SU-DHL-6 (cell line): ENCODE measurements around the gene LHB.

Source experiments
- H2AFZ ChIP-seq: fragments of 200-600 bp; sonication (generic); 2 replicates; pipeline ENCODE4 v1.6.1; 2014; ENCODE audit warnings: low read depth, mild to moderate bottlenecking, moderate library complexity, mixed read lengths, antibody characterized with exemption, low read length; ENCODE audit not compliant: severe bottlenecking
- H3F3A ChIP-seq: fragments of 200-600 bp; shearing (Covaris generic); 2 replicates; pipeline ENCODE4 v1.6.0; 2016; ENCODE audit warnings: antibody characterized with exemption, mild to moderate bottlenecking; ENCODE audit not compliant: insufficient read depth
- H3K27ac ChIP-seq: fragments of 200-600 bp; sonication (generic); 2 replicates; pipeline ENCODE4 v1.5.1; 2016; ENCODE audit warnings: low read depth, mild to moderate bottlenecking, low read length, moderate library complexity, mixed read lengths
- H3K27me3 ChIP-seq: fragments of 200-600 bp; sonication (generic), shearing (Covaris generic); 2 replicates; pipeline ENCODE4 v1.6.0; 2014; ENCODE audit warnings: mild to moderate bottlenecking, low read length
- H3K36me3 ChIP-seq: fragments of 200-600 bp; sonication (generic); 2 replicates; pipeline ENCODE4 v1.6.1; 2014; ENCODE audit warnings: mild to moderate bottlenecking, low read length, mixed read lengths
- H3K4me2 ChIP-seq: fragments of 300-600, 200-600 bp; shearing (Covaris generic), sonication (generic); 2 replicates; pipeline ENCODE4 v1.6.0; 2014; ENCODE audit warnings: low read length, low read depth, mild to moderate bottlenecking; ENCODE audit not compliant: poor library complexity, severe bottlenecking
- H3K4me3 ChIP-seq: fragments of 200-600 bp; sonication (generic); 2 replicates; pipeline ENCODE4 v1.5.1; 2014; ENCODE audit warnings: antibody characterized with exemption, low read length, mild to moderate bottlenecking, mixed read lengths; ENCODE audit not compliant: insufficient read depth, poor library complexity, severe bottlenecking
- H3K79me2 ChIP-seq: fragments of 200-600 bp; sonication (generic); 2 replicates; pipeline ENCODE4 v1.6.1; 2014; ENCODE audit warnings: mild to moderate bottlenecking, low read length, moderate library complexity; ENCODE audit not compliant: insufficient read depth
- H3K9ac ChIP-seq: fragments of 200-600 bp; sonication (generic); 2 replicates; pipeline ENCODE4 v1.7.0; 2014; ENCODE audit warnings: mild to moderate bottlenecking, low read length
- H3K9me2 ChIP-seq: fragments of 200-600 bp; sonication (generic); replicated peaks from 2 replicates; pipeline ENCODE4 v1.6.1; 2014; ENCODE audit warnings: low read length; ENCODE audit not compliant: insufficient read depth
- H3K9me3 ChIP-seq: fragments of 200-600 bp; sonication (generic); 2 replicates; pipeline ENCODE4 v1.6.1; 2014; ENCODE audit warnings: low read length, mixed read lengths; ENCODE audit not compliant: insufficient read depth
- H4K20me1 ChIP-seq: fragments of 200-600 bp; sonication (generic); 2 replicates; pipeline ENCODE4 v1.6.1; 2014; ENCODE audit warnings: low read depth, mild to moderate bottlenecking, antibody characterized with exemption, low read length, moderate library complexity, mixed read lengths
- EZH2phosphoT487 ChIP-seq: fragments of 200-600 bp; sonication (generic), shearing (Covaris generic); conservative IDR thresholded peaks from 2 replicates; pipeline ENCODE4 v1.6.1; 2018; ENCODE audit warnings: mild to moderate bottlenecking, antibody characterized with exemption, low read length, moderate library complexity, mixed read lengths
- TF ChIP-seq, protein P1 (sequence below): fragments of 200-600 bp; sonication (generic); IDR thresholded peaks from one replicate; pipeline ENCODE4 v1.5.1; 2017; ENCODE audit warnings: antibody characterized with exemption, mild to moderate bottlenecking, low read length, moderate library complexity; ENCODE audit not compliant: insufficient read depth, poor library complexity, severe bottlenecking

LHB gene

GRCh38 chr19:48967346-48968178 is 49.3 kb downstream of the LHB start:
- no peaks in the 10 kb centered on the region for H3K9me3 ChIP-seq
- no peaks in the 10 kb centered on the region for H3K9me2 ChIP-seq
- peaks cover 14% of the 10 kb centered on the region for H3K79me2 ChIP-seq
- no peak overlapping the region for H3K9ac ChIP-seq
- no peak overlapping the region for H2AFZ ChIP-seq
- no peak overlapping the region for H3K4me3 ChIP-seq
- peaks cover 40% of the 10 kb centered on the region for H3F3A ChIP-seq
- H3K4me2 ChIP-seq, result no peak overlapping the region
- TF ChIP-seq, protein P1, sequence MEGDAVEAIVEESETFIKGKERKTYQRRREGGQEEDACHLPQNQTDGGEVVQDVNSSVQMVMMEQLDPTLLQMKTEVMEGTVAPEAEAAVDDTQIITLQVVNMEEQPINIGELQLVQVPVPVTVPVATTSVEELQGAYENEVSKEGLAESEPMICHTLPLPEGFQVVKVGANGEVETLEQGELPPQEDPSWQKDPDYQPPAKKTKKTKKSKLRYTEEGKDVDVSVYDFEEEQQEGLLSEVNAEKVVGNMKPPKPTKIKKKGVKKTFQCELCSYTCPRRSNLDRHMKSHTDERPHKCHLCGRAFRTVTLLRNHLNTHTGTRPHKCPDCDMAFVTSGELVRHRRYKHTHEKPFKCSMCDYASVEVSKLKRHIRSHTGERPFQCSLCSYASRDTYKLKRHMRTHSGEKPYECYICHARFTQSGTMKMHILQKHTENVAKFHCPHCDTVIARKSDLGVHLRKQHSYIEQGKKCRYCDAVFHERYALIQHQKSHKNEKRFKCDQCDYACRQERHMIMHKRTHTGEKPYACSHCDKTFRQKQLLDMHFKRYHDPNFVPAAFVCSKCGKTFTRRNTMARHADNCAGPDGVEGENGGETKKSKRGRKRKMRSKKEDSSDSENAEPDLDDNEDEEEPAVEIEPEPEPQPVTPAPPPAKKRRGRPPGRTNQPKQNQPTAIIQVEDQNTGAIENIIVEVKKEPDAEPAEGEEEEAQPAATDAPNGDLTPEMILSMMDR, result no peak
- TF ChIP-seq EZH2phosphoT487, result no peak
- no peaks in the 10 kb centered on the region for H3K36me3 ChIP-seq
- H3K27ac ChIP-seq, result peak overlapping the region; percentile 33; the same call in 1 of the 2 replicates
- H3K27me3 ChIP-seq, result no peaks in the 10 kb centered on the region
- no peaks in the 10 kb centered on the region for H4K20me1 ChIP-seq

- H4K20me1 ChIP-seq, result no peaks in the 10 kb centered on the region
- no peaks in the 10 kb centered on the region for H3K27me3 ChIP-seq
- peak overlapping the region; percentile 72 for H3K4me3 ChIP-seq
- peak overlapping the region; percentile 61; the same call in 1 of the 2 replicates for H3K27ac ChIP-seq
- no peak overlapping the region for H2AFZ ChIP-seq
- no peak for TF ChIP-seq EZH2phosphoT487
- TF ChIP-seq, protein P1, result no peak
- H3K9me3 ChIP-seq, result no peaks in the 10 kb centered on the region
- peak overlapping the region; percentile 77 for H3K4me2 ChIP-seq
- H3K79me2 ChIP-seq, result peaks cover 14% of the 10 kb centered on the region
- peak overlapping the region; percentile 73 for H3K9ac ChIP-seq
- no peaks in the 10 kb centered on the region for H3K9me2 ChIP-seq
- H3F3A ChIP-seq, result peaks cover 48% of the 10 kb centered on the region
- H3K36me3 ChIP-seq, result no peaks in the 10 kb centered on the region
These were observed 50.1 kb downstream of the LHB start for GRCh38 chr19:48966541-48967345.
